SIG-M5 (cell line): ENCODE measurements around the gene PATZ1.
A peak's percentile ranks its signal among the peaks of the same experiment; 100 is the strongest.
"Not testable (repeated sequence)": the region's sequence is repeated elsewhere in the genome, so short reads cannot be mapped to it uniquely, and the experiment has no call there.

Source experiments
- DNase-seq: peaks from one replicate; lab custom pipeline; 2025; lab: John Stamatoyannopoulos, UW

Gene PATZ1

GRCh38 chr22:31346255-31346732 is at the start of gene PATZ1:
PATZ1 (minus strand) TSS chr22:31346346; CDS start chr22:31345602, 744 bp downstream.
- DNase-seq: peak; percentile 23

GRCh38 chr22:31394326-31394725 is 48.2 kb upstream of the PATZ1 start:
- DNase-seq: no peak

- DNase-seq: no peak
Observed at GRCh38 chr22:31393893-31394292, 47.7 kb upstream of the PATZ1 start.

GRCh38 chr22:31378651-31379050 is 32.5 kb upstream of the PATZ1 start:
- not testable (repeated sequence) for DNase-seq

- DNase-seq: no peak
Observed at GRCh38 chr22:31378123-31378522, 32.0 kb upstream of the PATZ1 start.

GRCh38 chr22:31377612-31378011 is 31.5 kb upstream of the PATZ1 start:
- DNase-seq: no peak

GRCh38 chr22:31367426-31367825 is 21.3 kb upstream of the PATZ1 start:
- no peak for DNase-seq

- no peak for DNase-seq
Observed at GRCh38 chr22:31363885-31364465, 17.8 kb upstream of the PATZ1 start.

- DNase-seq: no peak
Observed at GRCh38 chr22:31361743-31362142, 15.6 kb upstream of the PATZ1 start.

- no peak for DNase-seq
Observed at GRCh38 chr22:31360029-31360428, 13.9 kb upstream of the PATZ1 start.

- DNase-seq: no peak
Observed at GRCh38 chr22:31354515-31354914, 8.4 kb upstream of the PATZ1 start.

GRCh38 chr22:31350410-31350863 is 4.3 kb upstream of the PATZ1 start:
- no peak for DNase-seq

GRCh38 chr22:31349960-31350359 is 3.8 kb upstream of the PATZ1 start:
- no peak for DNase-seq

GRCh38 chr22:31348766-31349165 is 2.6 kb upstream of the PATZ1 start:
- DNase-seq: no peak

- DNase-seq: not testable (repeated sequence)
Observed at GRCh38 chr22:31348009-31348337, 1.8 kb upstream of the PATZ1 start.

- DNase-seq: no peak
Observed at GRCh38 chr22:31347251-31348008, 1.3 kb upstream of the PATZ1 start.

- DNase-seq: no peak
Observed at GRCh38 chr22:31346733-31347250, 646 bp upstream of the PATZ1 start.

- no peak for DNase-seq
Observed at GRCh38 chr22:31345331-31346254, 553 bp downstream of the PATZ1 start.

- DNase-seq: no peak
Observed at GRCh38 chr22:31344578-31345330, 1.4 kb downstream of the PATZ1 start.

- no peak for DNase-seq
Observed at GRCh38 chr22:31344256-31344577, 1.9 kb downstream of the PATZ1 start.
